OCI-LY7 (cell line): Measurements from ENCODE around the gene BMAL1. TPM values are rescaled to one million over a fixed set of nuclear protein-coding genes. Genes with fewer than 3 reads are reported as not detected.
A peak's percentile ranks its signal among the peaks of the same experiment; 100 is the strongest.

Experiments used
- BruUV-seq: library from RNA; stranded (reverse); fragments of 400-500 nt; replicated peaks from 2 replicates; lab custom pipeline; 2021; lab: Mats Ljungman, UMichigan
- CTCF ChIA-PET: fragments of 300-600 bp; sonication (Branson Sonifier 250); formaldehyde crosslinking; loops from one replicate; lab custom pipeline; 2022; ENCODE audit warnings: antibody characterized with exemption; ENCODE audit not compliant: unreplicated experiment; lab: Charles Lee
- POLR2A ChIA-PET: fragments of 300-600 bp; sonication (Branson Sonifier 250); formaldehyde crosslinking; loops from one replicate; lab custom pipeline; 2022; ENCODE audit warnings: antibody characterized with exemption; lab: Charles Lee
- DNase-seq: peaks from one replicate; pipeline ENCODE4 v3.0.0-alpha.2; 2015; ENCODE audit warnings: low spot score
- H2AFZ ChIP-seq: fragments of 200-600 bp; sonication (generic), shearing (Covaris generic); 2 replicates; pipeline ENCODE4 v1.6.1; 2014; ENCODE audit warnings: mild to moderate bottlenecking, antibody characterized with exemption, low read length, moderate library complexity
- H3K27ac ChIP-seq: fragments of 200-600 bp; sonication (generic); 2 replicates; pipeline ENCODE4 v1.5.1; 2014; ENCODE audit warnings: mixed run types, low read depth, mild to moderate bottlenecking, moderate library complexity, low read length, inconsistent platforms; ENCODE audit not compliant: poor library complexity, severe bottlenecking
- H3K36me3 ChIP-seq: fragments of 200-600 bp; sonication (generic); 2 replicates; pipeline ENCODE4 v1.6.1; 2014; ENCODE audit warnings: mild to moderate bottlenecking, antibody characterized with exemption, low read length, moderate library complexity, mixed read lengths; ENCODE audit not compliant: insufficient read depth
- H3K4me1 ChIP-seq: fragments of 200-600 bp; sonication (generic); 2 replicates; pipeline ENCODE4 v1.5.1; 2014; ENCODE audit warnings: mild to moderate bottlenecking, low read length; ENCODE audit not compliant: insufficient read depth, poor library complexity, severe bottlenecking
- H3K4me2 ChIP-seq: fragments of 200-600 bp; sonication (generic); 2 replicates; pipeline ENCODE4 v1.6.1; 2014; ENCODE audit warnings: mild to moderate bottlenecking, low read length
- H3K4me3 ChIP-seq: fragments of 200-600 bp; sonication (generic); 2 replicates; pipeline ENCODE4 v1.5.1; 2014; ENCODE audit warnings: mild to moderate bottlenecking, low read depth, low read length; ENCODE audit not compliant: poor library complexity, severe bottlenecking
- H3K79me2 ChIP-seq: fragments of 200-600 bp; sonication (generic); 2 replicates; pipeline ENCODE4 v1.6.1; 2016; ENCODE audit warnings: low read depth, mild to moderate bottlenecking, low read length, moderate library complexity, mixed read lengths; ENCODE audit not compliant: insufficient read depth
- H3K9me2 ChIP-seq: fragments of 200-600 bp; sonication (generic); 2 replicates; pipeline ENCODE4 v1.6.1; 2016; ENCODE audit warnings: mild to moderate bottlenecking, low read length, mixed read lengths; ENCODE audit not compliant: insufficient read depth
- H3K9me3 ChIP-seq: fragments of 200-600 bp; sonication (generic); 2 replicates; pipeline ENCODE4 v1.6.1; 2014; ENCODE audit warnings: mild to moderate bottlenecking, mixed run types, low read length, mixed read lengths
- H4K20me1 ChIP-seq: fragments of 200-600 bp; sonication (generic); 2 replicates; pipeline ENCODE4 v1.6.1; 2014; ENCODE audit warnings: mild to moderate bottlenecking, antibody characterized with exemption, low read length, moderate library complexity, mixed read lengths; ENCODE audit not compliant: insufficient read depth
- EZH2phosphoT487 ChIP-seq: fragments of 200-600 bp; sonication (generic); IDR thresholded peaks from 2 replicates; pipeline ENCODE4 v1.6.1; 2018; ENCODE audit warnings: low read depth, borderline replicate concordance, mild to moderate bottlenecking, mixed run types, antibody characterized with exemption, low read length, moderate library complexity, mixed read lengths
- intact Hi-C: fragments of 100-400 bp; cut with micrococcal nuclease; formaldehyde crosslinking; loops from one replicate; pipeline ENCODE4 v1.10.0; 2022; ENCODE audit not compliant: unreplicated experiment
- total RNA-seq, 2 experiments: library from RNA; depleted of rRNA in 1 of 2; stranded (reverse); fragments of >200 nt in 1 of 2; shearing (Covaris generic) in 1 of 2; gene quantifications; 2 replicates each; pipeline ENCODE4 v1.2.3, GENCODE V29; 2014 to 2022
- TF ChIP-seq, protein P1 (sequence below): fragments of 200-600 bp; sonication (generic); conservative IDR thresholded peaks from 2 replicates; pipeline ENCODE4 v1.5.1; 2014; ENCODE audit warnings: mild to moderate bottlenecking, antibody characterized with exemption, low read length, moderate library complexity, mixed read lengths

BMAL1 gene
- total RNA-seq, 2 experiments from 2014 or later = not detected

DNA sequence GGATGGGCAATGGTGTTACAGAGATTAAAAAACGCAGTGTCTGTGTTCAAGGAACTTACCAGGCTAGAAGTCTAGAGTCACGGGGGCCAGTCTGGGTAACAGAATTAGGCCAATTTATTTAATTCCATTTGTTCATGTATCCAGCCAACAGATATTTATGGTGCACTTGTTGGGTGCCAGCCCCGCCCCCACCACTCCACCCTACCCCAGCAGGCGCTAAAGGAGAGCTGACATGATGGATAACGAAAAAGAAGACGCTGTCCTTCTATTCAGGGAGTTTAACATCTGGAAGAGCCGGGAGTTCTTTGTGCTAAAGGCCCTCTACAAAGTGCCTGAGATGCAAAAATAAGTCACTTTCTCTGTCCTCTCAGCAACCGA lies 1.1 kb upstream of the BMAL1 start:
- intact Hi-C loops = no loop called here
- Histone ChIP-seq H3K9me3 (no peaks in the 10 kb centered on the region), H3K4me1 (no peaks in the 10 kb centered on the region), H3K4me2 (no peak overlapping the region), H3K9me2 (no peaks in the 10 kb centered on the region), H3K79me2 (no peaks in the 10 kb centered on the region), H4K20me1 (no peaks in the 10 kb centered on the region), H3K36me3 (no peaks in the 10 kb centered on the region), H3K4me3 (no peak overlapping the region), H2AFZ (no peak overlapping the region), H3K27ac (no peak overlapping the region)
- no TSS peak for BruUV-seq
- no peak for DNase-seq
- ChIA-PET POLR2A (no interaction called here), CTCF (no interaction called here)
- TF ChIP-seq, protein P1, sequence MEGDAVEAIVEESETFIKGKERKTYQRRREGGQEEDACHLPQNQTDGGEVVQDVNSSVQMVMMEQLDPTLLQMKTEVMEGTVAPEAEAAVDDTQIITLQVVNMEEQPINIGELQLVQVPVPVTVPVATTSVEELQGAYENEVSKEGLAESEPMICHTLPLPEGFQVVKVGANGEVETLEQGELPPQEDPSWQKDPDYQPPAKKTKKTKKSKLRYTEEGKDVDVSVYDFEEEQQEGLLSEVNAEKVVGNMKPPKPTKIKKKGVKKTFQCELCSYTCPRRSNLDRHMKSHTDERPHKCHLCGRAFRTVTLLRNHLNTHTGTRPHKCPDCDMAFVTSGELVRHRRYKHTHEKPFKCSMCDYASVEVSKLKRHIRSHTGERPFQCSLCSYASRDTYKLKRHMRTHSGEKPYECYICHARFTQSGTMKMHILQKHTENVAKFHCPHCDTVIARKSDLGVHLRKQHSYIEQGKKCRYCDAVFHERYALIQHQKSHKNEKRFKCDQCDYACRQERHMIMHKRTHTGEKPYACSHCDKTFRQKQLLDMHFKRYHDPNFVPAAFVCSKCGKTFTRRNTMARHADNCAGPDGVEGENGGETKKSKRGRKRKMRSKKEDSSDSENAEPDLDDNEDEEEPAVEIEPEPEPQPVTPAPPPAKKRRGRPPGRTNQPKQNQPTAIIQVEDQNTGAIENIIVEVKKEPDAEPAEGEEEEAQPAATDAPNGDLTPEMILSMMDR = no peak
- no peak for TF ChIP-seq EZH2phosphoT487

DNA sequence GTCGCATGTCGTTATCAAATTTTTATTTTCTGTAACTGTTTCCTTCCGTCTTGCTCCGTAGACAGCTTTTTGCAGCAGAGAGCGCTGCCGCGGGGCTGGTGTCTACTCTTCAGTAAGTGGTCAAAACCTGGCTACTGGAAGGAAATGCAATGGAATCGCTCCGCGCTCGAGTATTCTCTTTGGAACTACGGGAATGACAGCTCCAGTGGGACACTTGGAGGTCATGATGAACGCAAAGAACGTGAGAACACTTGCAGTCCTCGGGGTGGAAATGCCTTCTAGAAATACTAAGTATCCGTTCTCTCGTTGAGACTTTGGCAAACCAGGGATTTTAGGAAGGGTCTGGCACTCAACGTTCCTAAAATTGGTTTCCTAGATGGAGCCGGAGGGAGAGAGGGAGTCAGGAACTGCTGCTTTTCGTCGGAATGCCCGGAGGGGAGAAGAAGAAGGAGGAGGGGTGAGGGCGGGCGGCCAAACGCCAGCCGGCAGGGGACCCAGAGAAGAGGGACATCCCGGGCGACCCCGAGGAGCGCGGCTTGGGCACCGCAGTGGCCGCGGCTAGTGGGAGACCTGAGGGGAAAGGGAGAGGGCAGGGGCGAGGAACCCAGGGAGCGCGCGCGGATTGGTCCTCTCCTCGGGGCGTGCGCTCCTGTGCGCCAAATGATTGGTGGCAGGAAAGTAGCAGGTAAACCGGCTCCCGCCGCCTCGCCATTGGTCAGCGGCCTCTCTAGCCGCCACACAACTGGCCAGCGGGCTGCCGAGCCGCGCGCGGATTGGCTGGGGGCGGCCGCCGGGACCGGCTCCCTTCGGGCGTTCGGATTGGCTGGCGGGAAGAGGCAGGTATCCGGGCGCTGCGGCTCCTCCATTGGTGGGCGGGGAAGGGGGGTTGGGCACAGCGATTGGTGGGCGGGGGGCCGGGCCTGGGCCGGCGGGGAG lies 490 bp upstream of the BMAL1 start:
- Histone ChIP-seq H3K9me3 (no peaks in the 10 kb centered on the region), H3K4me2 (peak overlapping the region; percentile 17; the same call in 1 of the 2 replicates), H2AFZ (no peak overlapping the region), H3K4me1 (no peaks in the 10 kb centered on the region), H4K20me1 (no peaks in the 10 kb centered on the region), H3K79me2 (no peaks in the 10 kb centered on the region), H3K9me2 (no peaks in the 10 kb centered on the region), H3K36me3 (no peaks in the 10 kb centered on the region), H3K4me3 (no peak overlapping the region), H3K27ac (no peak overlapping the region)
- TF ChIP-seq, protein P1 = no peak
- no peak for TF ChIP-seq EZH2phosphoT487
- CTCF ChIA-PET = no interaction called here
- POLR2A ChIA-PET = no interaction called here
- no peak for DNase-seq
- intact Hi-C loops = no loop called here
- BruUV-seq = no TSS peak
